Bone marrow (tissue), 2 donors: ENCODE results near the gene PLAU.
"Not testable (repeated sequence)": the region's sequence is repeated elsewhere in the genome, so short reads cannot be mapped to it uniquely, and the experiment has no call there.

Experiments
- DNase-seq, 2 donors: peaks; one replicate each; lab custom pipeline; 2025; lab: John Stamatoyannopoulos, UW

PLAU gene

GRCh38 chr10:73876971-73877370 lies 34.0 kb upstream of the PLAU start:
- DNase-seq = no peak

- DNase-seq = no peak
These were observed 33.3 kb upstream of the PLAU start for GRCh38 chr10:73877533-73878160.

- DNase-seq = no peak
These were observed 32.6 kb upstream of the PLAU start for GRCh38 chr10:73878365-73878764.

GRCh38 chr10:73879296-73880173 lies 31.4 kb upstream of the PLAU start:
- peak; percentile 75 to 93 for DNase-seq

GRCh38 chr10:73881221-73881919 lies 29.6 kb upstream of the PLAU start:
- DNase-seq = no peak

GRCh38 chr10:73884017-73884416 lies 26.9 kb upstream of the PLAU start:
- DNase-seq = no peak

GRCh38 chr10:73886085-73886529 lies 24.8 kb upstream of the PLAU start:
- DNase-seq = peak; percentile 30 to 64

- no peak for DNase-seq
These were observed 24.2 kb upstream of the PLAU start for GRCh38 chr10:73886661-73887293.

- no peak for DNase-seq
These were observed 23.5 kb upstream of the PLAU start for GRCh38 chr10:73887294-73888039.

- no peak for DNase-seq
These were observed 22.4 kb upstream of the PLAU start for GRCh38 chr10:73888514-73888913.

GRCh38 chr10:73889014-73889413 lies 21.9 kb upstream of the PLAU start:
- peak; percentile 39 to 80 for DNase-seq

- not testable (repeated sequence) for DNase-seq
These were observed 21.5 kb upstream of the PLAU start for GRCh38 chr10:73889416-73889815.

- DNase-seq = no peak
These were observed 20.7 kb upstream of the PLAU start for GRCh38 chr10:73890261-73890660.

- DNase-seq = not testable (repeated sequence)
These were observed 20.1 kb upstream of the PLAU start for GRCh38 chr10:73890830-73891229.

GRCh38 chr10:73891540-73891939 lies 19.4 kb upstream of the PLAU start:
- no peak for DNase-seq

- no peak for DNase-seq
These were observed 18.5 kb upstream of the PLAU start for GRCh38 chr10:73892310-73893030.

- no peak for DNase-seq
These were observed 17.5 kb upstream of the PLAU start for GRCh38 chr10:73893426-73893825.

GRCh38 chr10:73894245-73894971 lies 16.5 kb upstream of the PLAU start:
- DNase-seq = no peak

GRCh38 chr10:73895381-73895780 lies 15.6 kb upstream of the PLAU start:
- not testable (repeated sequence) for DNase-seq

- no peak for DNase-seq
These were observed 13.2 kb upstream of the PLAU start for GRCh38 chr10:73897693-73898092.
